Mesendoderm (in vitro differentiated cells): ENCODE measurements around the gene TIMP3.
A peak's percentile ranks its signal among the peaks of the same experiment; 100 is the strongest.

ENCODE experiments used
- DNase-seq: peaks from one replicate; pipeline ENCODE4 v3.0.0; 2013
- H2AK5ac ChIP-seq: 2 replicates; pipeline ENCODE4 v1.6.1; 2013; ENCODE audit warnings: low read length, inconsistent platforms
- H2BK120ac ChIP-seq: 2 replicates; pipeline ENCODE4 v1.6.1; 2013; ENCODE audit warnings: low read depth, mild to moderate bottlenecking, low read length, moderate library complexity, mixed read lengths
- H2BK15ac ChIP-seq: replicated peaks from 2 replicates; pipeline ENCODE4 v1.6.1; 2013; ENCODE audit warnings: low read depth, mild to moderate bottlenecking, moderate library complexity
- H2BK5ac ChIP-seq: 2 replicates; pipeline ENCODE4 v1.6.1; 2013; ENCODE audit warnings: low read length, inconsistent platforms
- H3K18ac ChIP-seq: 2 replicates; pipeline ENCODE4 v1.6.1; 2013; ENCODE audit warnings: mild to moderate bottlenecking, low read length, mixed read lengths
- H3K23ac ChIP-seq: one replicate; pipeline ENCODE4 v1.6.1; 2013; ENCODE audit warnings: low read length
- H3K27ac ChIP-seq: 2 replicates; pipeline ENCODE4 v1.5.1; 2013; ENCODE audit warnings: low read depth, mild to moderate bottlenecking, inconsistent platforms, low read length, moderate library complexity
- H3K27me3 ChIP-seq: 2 replicates; pipeline ENCODE4 v1.6.1; 2013; ENCODE audit warnings: low read length, control low read depth, mild to moderate bottlenecking, inconsistent platforms; ENCODE audit not compliant: insufficient read depth, poor library complexity
- H3K36me3 ChIP-seq: 2 replicates; pipeline ENCODE4 v1.6.1; 2013; ENCODE audit warnings: low read length, inconsistent platforms; ENCODE audit not compliant: control insufficient read depth, insufficient read depth
- H3K4ac ChIP-seq: one replicate; pipeline ENCODE4 v1.6.1; 2013; ENCODE audit warnings: low read depth, mild to moderate bottlenecking, low read length, moderate library complexity
- H3K4me1 ChIP-seq: 2 replicates; pipeline ENCODE4 v1.6.1; 2013; ENCODE audit warnings: low read depth, low read length, inconsistent platforms; ENCODE audit not compliant: control insufficient read depth
- H3K4me2 ChIP-seq: 2 replicates; pipeline ENCODE4 v1.6.1; 2013; ENCODE audit warnings: low read length
- H3K4me3 ChIP-seq: 2 replicates; pipeline ENCODE4 v1.5.1; 2013; ENCODE audit warnings: mild to moderate bottlenecking, low read length
- H3K56ac ChIP-seq: one replicate; pipeline ENCODE4 v1.6.1; 2013; ENCODE audit warnings: low read length
- H3K79me1 ChIP-seq: 2 replicates; pipeline ENCODE4 v1.6.1; 2013; ENCODE audit warnings: low read length, inconsistent platforms
- H3K79me2 ChIP-seq: 2 replicates; pipeline ENCODE4 v1.6.1; 2013; ENCODE audit warnings: mild to moderate bottlenecking, low read length; ENCODE audit not compliant: control insufficient read depth, insufficient read depth
- H3K9ac ChIP-seq: 2 replicates; pipeline ENCODE4 v1.6.1; 2013; ENCODE audit warnings: low read length, inconsistent platforms
- H4K5ac ChIP-seq: one replicate; pipeline ENCODE4 v1.6.1; 2013; ENCODE audit warnings: low read length
- H4K8ac ChIP-seq: one replicate; pipeline ENCODE4 v1.6.1; 2013; ENCODE audit warnings: low read depth, mild to moderate bottlenecking, control low read depth, low read length, moderate library complexity
- WGBS: extraction: QIAGEN DNeasy Blood & Tissue Kit; methylation state at CpG from one replicate; pipeline ENCODE4 v1.1.7; 2013; ENCODE audit warnings: low lambda C conversion rate, missing lambda C conversion rate; ENCODE audit not compliant: insufficient coverage; ENCODE audit errors: extremely low coverage; 5-methylcytosine and 5-hydroxymethylcytosine counted together

Gene TIMP3

DNA sequence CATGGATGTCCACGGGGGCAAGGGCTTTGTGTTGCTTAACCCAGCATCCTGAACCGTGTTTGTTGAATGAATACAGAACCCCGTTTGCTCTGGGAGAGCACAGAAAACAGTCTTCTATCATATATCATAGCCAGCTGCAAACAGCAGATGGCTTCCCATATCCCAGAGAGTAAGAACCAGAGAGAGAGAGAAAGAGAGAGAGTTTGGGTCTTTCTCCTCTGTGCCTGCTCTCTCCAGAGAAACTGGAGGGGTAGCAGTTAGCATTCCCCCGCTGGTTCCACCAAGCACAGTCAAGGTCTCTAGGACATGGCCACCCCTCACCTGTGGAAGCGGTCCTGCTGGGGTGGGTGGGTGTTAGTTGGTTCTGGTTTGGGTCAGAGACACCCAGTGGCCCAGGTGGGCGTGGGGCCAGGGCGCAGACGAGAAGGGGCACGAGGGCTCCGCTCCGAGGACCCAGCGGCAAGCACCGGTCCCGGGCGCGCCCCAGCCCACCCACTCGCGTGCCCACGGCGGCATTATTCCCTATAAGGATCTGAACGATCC lies 440 bp upstream of the TIMP3 start:
- WGBS: no CpG with 5 or more reads among the region's 21 CpGs
- Histone ChIP-seq H2BK120ac (no peak overlapping the region), H3K18ac (no peak overlapping the region), H4K5ac (no peak overlapping the region), H2BK15ac (no peak overlapping the region), H2BK5ac (no peak overlapping the region), H3K27ac (no peak overlapping the region), H3K79me2 (no peaks in the 10 kb centered on the region), H3K56ac (peak overlapping the region; percentile 75), H3K4me1 (peaks cover 15% of the 10 kb centered on the region), H3K79me1 (no peaks in the 10 kb centered on the region), H2AK5ac (no peak overlapping the region), H3K9ac (peak overlapping the region; percentile 55), H3K27me3 (no peaks in the 10 kb centered on the region), H3K4me3 (peak overlapping the region; percentile 6), H3K36me3 (no peaks in the 10 kb centered on the region), H4K8ac (no peak overlapping the region), H3K23ac (no peak overlapping the region), H3K4me2 (peak overlapping the region; percentile 49), H3K4ac (no peak overlapping the region)
- DNase-seq: no peak

DNA sequence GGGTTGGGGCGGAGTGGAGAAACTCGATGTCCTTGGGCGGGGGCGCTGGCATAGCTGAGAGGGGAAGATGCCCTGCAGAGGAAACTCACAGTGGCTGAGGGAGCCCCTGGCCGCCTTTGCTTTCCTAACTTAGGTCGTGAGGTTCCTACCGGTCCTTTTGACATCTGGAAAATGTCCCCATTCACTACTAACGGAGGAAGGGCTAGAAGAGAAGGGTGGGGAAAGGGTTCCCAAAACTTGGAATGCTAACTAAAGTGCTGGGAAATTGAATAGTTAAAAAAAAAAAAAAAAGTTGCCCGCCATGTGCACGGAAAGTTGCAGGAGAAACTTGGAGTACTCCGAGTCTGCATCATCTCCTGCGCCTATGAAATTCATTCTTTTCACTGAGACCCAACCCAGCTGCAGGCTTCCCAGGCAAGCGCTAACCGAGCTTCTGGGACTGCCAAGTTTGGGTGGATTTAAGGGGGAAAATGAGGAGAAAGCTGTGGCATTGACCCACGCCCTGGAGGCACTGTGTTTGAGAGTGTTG lies 796 bp downstream of the TIMP3 start:
- peak overlapping the region; percentile 54 for H3K4me3 ChIP-seq
- H3K36me3 ChIP-seq: no peaks in the 10 kb centered on the region
- no peak overlapping the region for H2AK5ac ChIP-seq
- no peak overlapping the region for H3K4ac ChIP-seq
- peak overlapping the region; percentile 89 for H3K56ac ChIP-seq
- no CpG with 5 or more reads among the region's 15 CpGs for WGBS
- peak overlapping the region; percentile 85 for H3K4me2 ChIP-seq
- no peak overlapping the region for H4K5ac ChIP-seq
- H2BK15ac ChIP-seq: no peak overlapping the region
- no peak overlapping the region for H3K23ac ChIP-seq
- peak overlapping the region; percentile 80 for H3K9ac ChIP-seq
- no peak overlapping the region for H2BK5ac ChIP-seq
- H3K27ac ChIP-seq: no peak overlapping the region
- H3K18ac ChIP-seq: no peak overlapping the region
- H3K4me1 ChIP-seq: peaks cover 14% of the 10 kb centered on the region
- DNase-seq: no peak
- no peaks in the 10 kb centered on the region for H3K79me2 ChIP-seq
- no peak overlapping the region for H4K8ac ChIP-seq
- no peak overlapping the region for H2BK120ac ChIP-seq
- no peaks in the 10 kb centered on the region for H3K27me3 ChIP-seq
- H3K79me1 ChIP-seq: no peaks in the 10 kb centered on the region

DNA sequence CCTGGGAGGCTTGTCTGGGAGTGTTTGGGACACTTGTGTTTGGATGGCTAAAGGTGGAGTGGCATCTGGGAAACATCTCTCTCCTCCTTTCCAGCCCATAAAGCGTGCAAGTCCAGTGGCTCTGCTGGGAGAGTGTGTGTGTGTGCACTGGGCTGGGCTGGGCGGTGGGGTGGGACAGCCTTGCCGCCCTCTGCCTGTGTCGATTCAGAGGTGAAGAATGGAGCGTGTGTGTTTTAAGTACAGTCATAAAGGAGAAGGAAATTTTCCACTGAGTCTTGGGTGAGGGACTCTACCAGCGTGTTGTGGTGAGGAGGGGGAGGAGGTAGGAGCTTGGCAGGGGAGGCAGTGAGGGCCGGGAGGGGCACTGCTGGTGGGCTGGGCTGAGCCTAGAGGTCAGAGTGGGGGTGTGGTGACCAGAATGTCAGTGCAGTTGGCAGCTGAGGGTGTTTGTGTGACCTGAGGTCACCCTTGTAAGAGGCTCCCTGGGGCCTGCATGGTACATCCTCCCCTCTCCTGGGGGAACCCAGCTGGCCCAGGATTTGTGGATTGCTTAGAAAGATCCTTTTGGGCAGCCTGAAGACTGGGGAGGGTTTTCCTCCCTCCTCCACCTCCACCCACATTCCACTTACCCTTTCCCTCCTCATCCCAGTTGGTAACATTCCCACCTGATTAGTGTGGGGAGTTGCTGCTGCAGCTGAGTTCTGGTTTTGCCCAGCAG lies 1.7 kb downstream of the TIMP3 start:
- no peaks in the 10 kb centered on the region for H3K36me3 ChIP-seq
- H2BK120ac ChIP-seq: no peak overlapping the region
- H2BK5ac ChIP-seq: no peak overlapping the region
- no peak overlapping the region for H3K18ac ChIP-seq
- H3K9ac ChIP-seq: peak overlapping the region; percentile 80
- H3K27ac ChIP-seq: no peak overlapping the region
- H2BK15ac ChIP-seq: no peak overlapping the region
- no peak overlapping the region for H3K4ac ChIP-seq
- H3K23ac ChIP-seq: no peak overlapping the region
- H3K56ac ChIP-seq: no peak overlapping the region
- no peak overlapping the region for H4K5ac ChIP-seq
- no peak overlapping the region for H4K8ac ChIP-seq
- peak overlapping the region; percentile 85 for H3K4me2 ChIP-seq
- H3K79me2 ChIP-seq: no peaks in the 10 kb centered on the region
- WGBS: no CpG with 5 or more reads among the region's 7 CpGs
- H3K27me3 ChIP-seq: no peaks in the 10 kb centered on the region
- peak; percentile 65 for DNase-seq
- no peak overlapping the region for H3K4me3 ChIP-seq
- no peaks in the 10 kb centered on the region for H3K79me1 ChIP-seq
- peaks cover 14% of the 10 kb centered on the region for H3K4me1 ChIP-seq
- no peak overlapping the region for H2AK5ac ChIP-seq

DNA sequence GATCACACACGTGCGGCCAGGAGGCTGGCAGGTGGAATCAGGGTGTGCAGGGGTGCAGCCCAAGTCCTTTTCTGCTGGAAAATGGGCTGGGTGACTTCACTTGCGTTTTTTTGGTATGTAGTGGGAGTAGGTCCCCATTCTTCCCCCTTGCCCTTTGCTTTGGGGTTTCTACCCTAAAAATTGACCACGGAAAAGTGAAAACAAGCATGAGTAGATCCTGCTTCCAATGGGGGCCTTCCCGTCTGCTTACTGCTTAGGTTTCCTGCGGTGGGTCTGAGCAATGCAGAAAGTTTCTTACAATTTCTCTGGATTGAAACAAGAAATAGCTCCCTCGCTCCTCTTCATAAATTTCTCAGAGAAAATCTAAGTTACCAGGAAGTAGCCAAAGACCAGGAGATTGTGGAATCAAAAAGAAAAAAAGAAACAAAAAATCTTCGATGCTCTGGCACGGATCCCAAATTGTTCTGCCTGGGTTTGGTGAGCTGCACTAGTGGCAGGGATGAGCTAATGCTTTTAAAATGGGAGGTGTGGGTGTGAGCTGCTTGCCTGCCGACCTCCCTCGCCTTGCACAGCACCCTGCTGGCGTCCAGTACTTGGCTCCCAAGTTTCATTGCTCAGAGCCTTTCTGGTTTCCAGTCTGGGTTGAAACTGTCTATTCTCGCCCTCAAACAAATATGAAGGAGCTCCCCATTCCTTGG lies 2.4 kb downstream of the TIMP3 start:
- Histone ChIP-seq H3K4me3 (no peak overlapping the region), H2AK5ac (no peak overlapping the region), H3K4me2 (no peak overlapping the region), H3K27ac (no peak overlapping the region), H4K8ac (no peak overlapping the region), H3K23ac (no peak overlapping the region), H3K27me3 (no peaks in the 10 kb centered on the region), H3K4me1 (peaks cover 14% of the 10 kb centered on the region), H3K79me1 (no peaks in the 10 kb centered on the region), H3K56ac (no peak overlapping the region), H3K18ac (no peak overlapping the region), H2BK5ac (no peak overlapping the region), H3K36me3 (no peaks in the 10 kb centered on the region), H2BK15ac (no peak overlapping the region), H2BK120ac (no peak overlapping the region), H3K79me2 (no peaks in the 10 kb centered on the region), H4K5ac (no peak overlapping the region), H3K4ac (no peak overlapping the region), H3K9ac (no peak overlapping the region)
- no peak for DNase-seq
- no CpG with 5 or more reads among the region's 13 CpGs for WGBS

DNA sequence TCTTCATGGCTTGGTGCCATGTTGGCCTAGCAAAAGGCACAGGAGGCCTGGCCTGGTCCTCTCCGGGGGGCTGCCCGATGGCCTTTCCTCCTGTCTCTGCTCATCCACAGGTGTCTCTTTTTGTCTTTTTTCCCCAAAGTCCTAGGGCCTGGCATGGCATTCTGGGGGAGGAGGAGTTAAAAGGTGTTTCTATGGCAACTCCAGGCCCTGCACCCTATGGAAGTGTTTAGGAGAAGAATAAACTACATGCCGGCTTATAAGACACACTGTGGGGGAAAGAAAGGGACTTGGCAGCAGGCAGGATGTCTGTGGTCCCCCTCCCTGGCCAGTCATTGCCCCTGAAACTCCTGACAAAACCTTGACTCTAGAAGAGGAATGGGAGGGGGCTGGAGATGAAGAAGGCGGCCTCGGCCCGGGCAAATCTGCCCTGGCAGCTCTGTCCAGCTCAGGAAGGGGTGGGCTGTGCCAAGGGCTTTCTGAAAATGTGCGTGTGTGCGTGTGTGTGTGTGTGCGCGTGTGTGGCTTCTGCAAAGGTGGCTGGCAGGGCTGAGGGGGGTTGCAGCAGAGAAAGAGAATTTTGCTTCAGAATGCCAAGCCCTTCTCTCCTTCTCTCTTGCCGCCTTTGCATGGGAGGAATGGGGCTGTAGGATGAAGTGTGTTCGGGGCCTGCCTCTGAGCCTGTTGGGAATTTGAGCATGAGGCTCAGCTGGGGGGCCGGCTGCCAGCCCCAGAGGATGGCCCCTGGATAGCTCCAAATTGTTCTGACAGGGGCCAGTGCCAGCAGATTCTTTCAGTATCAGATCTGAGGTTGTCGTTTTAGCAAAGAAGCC lies 3.2 kb downstream of the TIMP3 start:
- Histone ChIP-seq H3K4me3 (no peak overlapping the region), H3K4me2 (no peak overlapping the region)

More for the DNA sequence above, 3.2 kb downstream of the TIMP3 start:
- H2BK5ac ChIP-seq: no peak overlapping the region
- no peak overlapping the region for H3K18ac ChIP-seq
- no peak overlapping the region for H2BK120ac ChIP-seq
- no peak overlapping the region for H3K56ac ChIP-seq
- DNase-seq: no peak
- H3K9ac ChIP-seq: no peak overlapping the region
- no peak overlapping the region for H3K23ac ChIP-seq
- H3K4ac ChIP-seq: no peak overlapping the region
- no peaks in the 10 kb centered on the region for H3K27me3 ChIP-seq
- no peaks in the 10 kb centered on the region for H3K36me3 ChIP-seq
- no peaks in the 10 kb centered on the region for H3K79me2 ChIP-seq
- no peak overlapping the region for H2AK5ac ChIP-seq
- H4K8ac ChIP-seq: no peak overlapping the region
- WGBS: no CpG with 5 or more reads among the region's 14 CpGs
- no peak overlapping the region for H4K5ac ChIP-seq
- H3K79me1 ChIP-seq: no peaks in the 10 kb centered on the region
- H2BK15ac ChIP-seq: no peak overlapping the region
- no peak overlapping the region for H3K27ac ChIP-seq
- peaks cover 15% of the 10 kb centered on the region for H3K4me1 ChIP-seq
